Mesodermal cell (in vitro differentiated cells): ENCODE results near the gene HNRNPCL2. TPM values are rescaled to one million over a fixed set of nuclear protein-coding genes. Genes with fewer than 3 reads are reported as not detected.
"Not testable (repeated sequence)": the region's sequence is repeated elsewhere in the genome, so short reads cannot be mapped to it uniquely, and the experiment has no call there.

Source experiments
- H3K27ac ChIP-seq: 2 replicates; pipeline ENCODE4 v1.7.0; 2013; ENCODE audit warnings: mild to moderate bottlenecking, low read depth, low read length, moderate library complexity; ENCODE audit not compliant: severe bottlenecking
- H3K36me3 ChIP-seq: 2 replicates; pipeline ENCODE4 v1.7.1; 2013; ENCODE audit warnings: mild to moderate bottlenecking, low read length, moderate library complexity; ENCODE audit not compliant: control insufficient read depth, insufficient read depth
- H3K4me1 ChIP-seq: one replicate; pipeline ENCODE4 v1.7.1; 2013; ENCODE audit warnings: mild to moderate bottlenecking, low read length; ENCODE audit not compliant: insufficient read depth, control insufficient read depth, poor library complexity, severe bottlenecking
- H3K4me3 ChIP-seq: 2 replicates; pipeline ENCODE4 v1.7.0; 2013; ENCODE audit warnings: low read length, control low read depth, mild to moderate bottlenecking; ENCODE audit not compliant: insufficient read depth, poor library complexity, severe bottlenecking; ENCODE audit errors: extremely low read depth
- H3K9me3 ChIP-seq: 2 replicates; pipeline ENCODE4 v1.7.1; 2013; ENCODE audit warnings: mild to moderate bottlenecking, low read length, moderate library complexity; ENCODE audit not compliant: control insufficient read depth
- WGBS, 2 experiments: methylation state at CpG; one replicate each; pipeline ENCODE4 v1.1.5; 2013; ENCODE audit warnings: missing lambda C conversion rate in 2 of 2; ENCODE audit not compliant: insufficient coverage in 2 of 2; 5-methylcytosine and 5-hydroxymethylcytosine counted together
- polyA plus RNA-seq, 2 experiments: library from polyadenylated mRNA; stranded (reverse); fragments of 50-300 nt; gene quantifications; one replicate each; pipeline ENCODE4 v1.2.3, GENCODE V29; 2013

Gene HNRNPCL2
- polyA plus RNA-seq (2013, experiment 1 of 2), result not detected
- not detected for polyA plus RNA-seq (2013, experiment 2 of 2)

GRCh38 chr1:13116754-13117153, at the start of gene HNRNPCL2:
Gene HNRNPCL2 (minus strand): TSS chr1:13116854. CDS start chr1:13116400, 454 bp downstream.
- no CpG with 5 or more reads among the region's 6 CpGs for WGBS, 2 experiments
- not testable (repeated sequence) for H3K27ac ChIP-seq, H3K4me1 ChIP-seq, H3K4me3 ChIP-seq, H3K36me3 ChIP-seq
- peaks cover 55% of the 10 kb centered on the region for H3K9me3 ChIP-seq

- no CpG with 5 or more reads among the region's 8 CpGs for WGBS, 2 experiments
- H3K36me3 ChIP-seq, H3K27ac ChIP-seq: not testable (repeated sequence)
These were observed 48.9 kb upstream of the HNRNPCL2 start, which contains the start of gene HNRNPCL4 for GRCh38 chr1:13165531-13165930. Gene HNRNPCL4 (minus strand): TSS chr1:13165631. CDS start chr1:13165467, 164 bp downstream.

GRCh38 chr1:13155909-13156308, 39.3 kb upstream of the HNRNPCL2 start, which contains the start of gene PRAMEF26:
Gene PRAMEF26 (minus strand): TSS chr1:13156009. CDS start chr1:13153095, 2,914 bp downstream.
- no CpG with 5 or more reads among the region's 5 CpGs for WGBS, 2 experiments
- H3K4me1 ChIP-seq, H3K9me3 ChIP-seq, H3K36me3 ChIP-seq, H3K27ac ChIP-seq, H3K4me3 ChIP-seq: not testable (repeated sequence)

More at GRCh38 chr1:13165531-13165930, 48.9 kb upstream of the HNRNPCL2 start, which contains the start of gene HNRNPCL4:
- not testable (repeated sequence) for H3K4me1 ChIP-seq, H3K9me3 ChIP-seq, H3K4me3 ChIP-seq

GRCh38 chr1:13070474-13070873, 46.2 kb downstream of the HNRNPCL2 start, which contains the start of gene PRAMEF25:
Gene PRAMEF25 (plus strand): TSS chr1:13070774. CDS start chr1:13073694, 2,920 bp downstream.
- not testable (repeated sequence) for H3K36me3 ChIP-seq, H3K4me3 ChIP-seq, H3K27ac ChIP-seq, H3K9me3 ChIP-seq, H3K4me1 ChIP-seq
- no CpG with 5 or more reads among the region's 4 CpGs for WGBS, 2 experiments
